Activated CD8-positive, alpha-beta memory T cell treated with anti-CD3 and anti-CD28 coated beads, Interleukin-2, amount 50 U/mL, for 24 hours (primary cell): ENCODE data around the gene FAM210A.
"Not testable (repeated sequence)": the region's sequence is repeated elsewhere in the genome, so short reads cannot be mapped to it uniquely, and the experiment has no call there.

Experiments
- DNase-seq: peaks from one replicate; pipeline ENCODE4 v3.0.0-alpha.2; 2020; ENCODE audit errors: extremely low read depth

FAM210A gene, protein sequence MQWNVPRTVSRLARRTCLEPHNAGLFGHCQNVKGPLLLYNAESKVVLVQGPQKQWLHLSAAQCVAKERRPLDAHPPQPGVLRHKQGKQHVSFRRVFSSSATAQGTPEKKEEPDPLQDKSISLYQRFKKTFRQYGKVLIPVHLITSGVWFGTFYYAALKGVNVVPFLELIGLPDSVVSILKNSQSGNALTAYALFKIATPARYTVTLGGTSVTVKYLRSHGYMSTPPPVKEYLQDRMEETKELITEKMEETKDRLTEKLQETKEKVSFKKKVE

DNA sequence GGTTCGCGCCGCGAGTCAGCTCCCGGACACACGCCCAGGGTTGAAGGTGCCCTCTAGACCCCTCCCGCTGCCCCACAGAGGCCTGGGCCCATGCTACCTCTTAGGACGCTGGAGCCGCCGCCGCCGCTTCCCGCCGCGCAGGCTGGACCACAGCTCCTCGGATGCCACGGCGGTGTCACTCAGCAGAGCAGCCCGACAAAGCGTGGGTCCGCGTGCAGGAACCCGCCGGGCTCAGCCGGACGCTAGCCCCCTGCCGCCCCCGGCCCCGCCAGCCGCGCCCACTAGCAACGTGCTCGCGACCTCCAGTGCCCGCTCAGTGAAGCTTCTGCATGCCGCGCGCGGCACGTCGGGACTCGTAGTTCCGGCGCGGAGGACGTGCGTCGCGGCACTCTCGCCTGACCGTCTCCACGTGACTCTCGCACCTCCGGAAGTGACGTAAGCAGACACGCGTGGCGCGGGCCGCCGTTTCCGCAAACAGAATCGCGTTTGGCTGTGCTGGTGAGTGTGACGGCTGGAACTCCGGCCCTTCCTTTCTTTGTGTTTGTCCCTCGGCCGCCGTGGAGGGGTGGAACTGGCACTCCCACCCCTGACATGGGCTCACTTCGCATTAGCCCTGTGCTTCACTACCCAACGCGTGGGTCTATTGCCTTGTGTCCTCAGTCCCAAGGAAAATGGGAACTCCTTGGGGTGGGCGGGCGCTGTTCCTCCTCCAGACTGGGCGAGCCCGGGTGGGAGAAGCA is at the start of gene FAM210A, which contains the start of gene RNMT:
TSS of gene FAM210A (minus strand) at position 327 of the 740 bp plus-strand sequence. CDS start 44,481 bp downstream, outside the sequence.
TSS of gene RNMT (plus strand) at position 442 of the 740 bp plus-strand sequence. CDS start 4,845 bp downstream, outside the sequence.
- DNase-seq = peak; percentile 89

DNA sequence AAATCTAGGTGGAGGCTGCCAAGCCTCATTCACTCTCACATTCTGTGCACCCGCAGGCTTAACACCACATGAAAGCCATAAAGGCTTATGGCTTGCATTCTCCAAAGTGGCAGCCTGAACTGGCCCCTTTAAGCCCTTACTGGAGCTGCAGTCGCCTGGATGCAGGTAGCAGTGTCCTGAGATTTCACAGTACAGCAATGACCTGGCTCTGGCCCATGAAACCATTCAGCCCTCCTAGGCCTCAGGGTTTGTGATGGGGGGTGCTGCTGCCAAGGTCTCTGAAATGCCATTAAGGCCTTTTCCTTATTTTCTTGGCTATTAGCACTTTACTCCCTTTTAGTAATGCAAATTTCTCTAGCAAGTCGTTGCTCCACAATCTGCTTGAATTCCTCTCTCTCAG is 48.7 kb upstream of the FAM210A start:
- DNase-seq = no peak

DNA sequence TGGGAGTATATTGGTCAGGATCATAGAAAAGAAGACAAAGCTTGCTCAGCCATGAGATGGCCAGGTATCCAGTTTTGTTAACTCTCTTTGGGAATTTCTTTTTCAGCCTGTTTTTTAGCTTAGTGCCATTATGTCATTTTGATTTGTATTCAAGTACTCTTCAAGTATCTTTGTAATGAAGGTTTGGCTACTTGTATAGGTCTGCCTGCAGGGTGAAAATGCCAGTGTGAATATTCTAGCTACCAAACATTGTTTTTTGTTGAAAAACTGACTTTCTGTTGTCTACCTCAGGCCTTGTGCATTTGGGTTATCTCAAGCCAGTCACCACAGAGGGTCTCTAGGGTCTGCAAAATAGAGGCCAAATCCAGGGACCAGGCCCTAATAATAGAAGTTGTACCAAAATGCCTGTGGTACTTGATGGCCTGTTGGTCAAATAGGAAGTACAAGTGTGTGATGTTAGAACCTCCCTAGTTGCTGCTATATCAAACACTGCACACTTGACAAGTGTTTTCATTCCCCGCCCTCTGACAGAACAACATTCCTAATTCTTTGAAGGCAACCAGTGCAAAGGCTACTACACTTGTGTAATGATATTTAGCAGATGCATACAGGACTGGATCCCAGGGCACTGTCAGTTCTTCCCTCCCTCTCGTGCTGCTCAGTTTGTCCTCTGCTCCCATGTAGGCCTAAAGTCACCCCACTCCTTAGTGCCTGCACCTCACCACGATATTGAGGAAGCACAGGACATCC is 36.5 kb upstream of the FAM210A start:
- DNase-seq = no peak

- DNase-seq = no peak
These were observed 33.7 kb upstream of the FAM210A start for GRCh38 chr18:13760047-13760446.

DNA sequence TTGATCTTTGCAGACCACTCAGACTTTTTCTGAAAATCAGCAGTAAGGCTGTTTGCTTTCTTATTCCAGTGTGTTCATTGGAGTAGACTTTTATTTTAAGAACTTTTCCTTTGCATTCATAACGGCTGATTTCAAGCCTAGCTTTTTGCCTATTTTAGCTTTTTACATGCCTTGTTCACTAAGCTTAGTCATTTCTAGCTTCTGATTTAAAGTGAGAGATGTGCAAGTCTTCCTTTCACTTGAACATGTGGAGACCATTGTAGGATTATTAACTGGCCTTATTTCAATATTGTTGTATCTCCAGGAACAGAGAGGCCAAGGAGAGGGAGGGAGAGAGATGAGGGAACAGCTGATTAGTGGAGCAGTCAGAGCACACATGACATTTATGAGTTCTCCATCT is 32.3 kb upstream of the FAM210A start:
- DNase-seq = no peak

GRCh38 chr18:13756671-13757070 is 30.3 kb upstream of the FAM210A start:
- DNase-seq = no peak

DNA sequence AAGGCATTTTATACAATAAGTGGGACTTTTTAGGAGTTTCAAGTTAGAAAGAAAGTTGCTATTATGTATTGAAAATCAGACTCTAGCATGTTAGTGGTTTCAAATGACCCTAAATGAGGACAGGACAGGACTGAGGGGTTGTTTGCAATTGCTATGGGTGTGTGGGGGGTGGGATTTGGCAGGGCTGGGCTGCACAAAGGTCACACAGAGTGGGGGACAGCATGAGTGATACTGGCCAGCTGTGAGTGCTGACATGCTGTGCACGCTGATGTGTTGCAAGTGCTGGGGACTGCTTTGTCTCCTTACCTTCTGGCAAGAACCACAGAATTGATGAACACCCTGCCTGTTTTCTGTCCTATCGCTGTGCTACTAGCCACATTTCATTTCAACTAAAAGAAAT is 29.9 kb upstream of the FAM210A start:
- DNase-seq = no peak

- DNase-seq = not testable (repeated sequence)
These were observed 25.2 kb upstream of the FAM210A start for GRCh38 chr18:13751599-13751998.

DNA sequence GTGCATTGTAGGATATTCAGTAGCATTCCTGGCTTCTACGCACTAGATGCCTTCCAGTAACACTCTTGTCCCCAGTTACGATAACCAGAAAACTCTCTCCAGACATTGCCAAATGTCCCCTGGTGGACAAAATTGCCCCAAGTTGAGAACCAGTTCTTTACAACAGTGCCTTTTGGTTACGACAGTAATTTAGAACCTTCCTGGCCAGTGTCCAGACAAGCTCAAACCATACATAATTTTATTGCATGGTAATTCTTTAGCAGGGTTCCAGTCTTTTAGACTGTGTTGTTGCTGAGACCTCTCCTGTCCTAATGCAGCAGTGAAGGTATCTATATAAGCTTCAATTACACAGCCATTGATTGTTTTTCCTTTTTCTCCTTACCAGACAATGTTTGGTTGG is 20.3 kb upstream of the FAM210A start:
- no peak for DNase-seq

- no peak for DNase-seq
These were observed 19.3 kb upstream of the FAM210A start for GRCh38 chr18:13745696-13746095.

GRCh38 chr18:13735681-13736080 is 9.3 kb upstream of the FAM210A start:
- no peak for DNase-seq

DNA sequence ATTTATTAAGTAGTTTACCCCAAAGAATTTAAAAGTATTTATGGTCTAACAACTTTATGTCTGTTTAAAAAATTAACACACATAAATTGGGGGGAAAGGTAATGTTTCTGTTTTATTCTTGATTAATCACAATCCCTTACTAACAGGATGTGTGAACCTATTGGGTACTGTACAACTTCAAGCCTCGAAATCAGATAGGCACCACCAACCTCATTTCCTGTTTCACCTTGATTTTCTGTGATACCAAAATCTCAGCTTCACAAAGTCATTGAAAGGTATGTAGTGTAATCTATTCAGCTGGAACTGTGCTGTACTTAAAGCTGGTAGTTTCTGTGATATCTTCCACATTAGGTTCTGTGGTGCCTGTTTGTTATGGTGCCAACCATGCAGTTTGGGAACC is 4.1 kb upstream of the FAM210A start:
- no peak for DNase-seq

DNA sequence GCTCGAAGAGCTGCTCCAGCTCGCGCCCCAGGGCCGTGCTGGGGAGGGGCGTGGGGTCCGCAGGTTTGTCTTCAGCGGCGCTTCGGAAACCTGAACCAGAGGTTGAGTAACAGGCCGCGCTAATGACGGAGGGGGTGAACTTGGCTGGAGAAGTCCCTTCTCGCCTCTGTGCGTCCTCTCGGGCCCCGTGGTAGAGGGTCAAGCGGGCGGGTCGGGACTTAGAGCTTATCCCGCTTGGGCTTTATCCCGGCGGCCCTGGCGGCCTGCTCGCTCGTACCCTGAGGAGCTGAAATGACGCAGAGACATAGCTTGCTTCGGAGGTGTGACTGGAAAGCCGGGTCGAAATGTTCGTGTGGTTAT is 594 bp upstream of the FAM210A start:
- peak; percentile 12 for DNase-seq

DNA sequence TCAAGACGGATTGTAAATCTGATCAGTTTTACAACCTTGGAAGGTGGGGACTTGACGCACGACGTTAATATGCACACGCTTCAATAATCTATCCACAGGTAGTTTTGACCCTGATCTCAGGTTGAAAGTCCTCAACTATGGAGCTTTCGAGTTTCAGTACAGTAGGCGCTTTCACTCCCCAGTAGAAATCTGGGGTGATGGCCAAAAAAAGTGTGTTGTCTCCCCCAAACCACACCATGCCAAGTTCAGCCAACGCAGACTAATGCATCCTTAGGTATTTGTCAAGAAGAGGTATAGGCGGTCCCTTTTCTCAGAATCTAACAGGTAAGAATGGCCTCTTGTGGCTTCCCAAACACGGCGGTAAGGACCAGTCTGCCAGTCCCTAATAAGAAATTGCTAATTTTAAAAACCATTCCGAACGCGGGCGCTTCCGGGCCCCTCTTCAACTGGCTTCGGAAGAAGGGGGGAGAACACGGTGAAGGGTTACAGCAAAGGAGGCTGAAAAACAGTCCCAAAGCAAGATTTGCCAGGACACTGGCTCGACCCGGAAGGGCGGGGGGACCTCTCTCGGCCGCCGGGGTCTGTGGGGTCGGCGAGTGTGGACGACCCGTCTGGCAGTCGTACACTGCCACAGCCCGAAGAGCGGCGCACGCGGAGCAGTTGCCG is 659 bp downstream of the FAM210A start:
- no peak for DNase-seq

GRCh38 chr18:13720847-13721246 is 5.5 kb downstream of the FAM210A start:
- DNase-seq = no peak

DNA sequence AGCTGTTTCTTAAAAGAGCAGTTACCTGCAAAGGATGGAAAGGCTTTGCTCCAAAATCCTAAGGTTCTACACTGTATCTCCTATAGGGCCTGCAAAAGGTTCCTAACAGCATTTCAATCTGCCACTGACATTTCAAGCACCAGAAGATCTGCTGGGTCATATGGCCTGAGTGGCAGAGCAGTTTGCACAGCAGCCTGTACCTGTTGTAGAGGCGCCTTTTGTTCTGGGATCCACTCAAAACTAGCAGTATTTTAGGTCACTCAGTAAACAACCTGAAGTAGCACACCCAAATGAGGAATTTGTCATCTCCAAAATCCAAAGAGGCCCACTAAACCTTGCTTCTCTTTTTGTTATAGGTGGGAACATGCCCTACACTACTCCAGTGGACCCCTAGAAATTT is 6.2 kb downstream of the FAM210A start:
- DNase-seq = no peak

DNA sequence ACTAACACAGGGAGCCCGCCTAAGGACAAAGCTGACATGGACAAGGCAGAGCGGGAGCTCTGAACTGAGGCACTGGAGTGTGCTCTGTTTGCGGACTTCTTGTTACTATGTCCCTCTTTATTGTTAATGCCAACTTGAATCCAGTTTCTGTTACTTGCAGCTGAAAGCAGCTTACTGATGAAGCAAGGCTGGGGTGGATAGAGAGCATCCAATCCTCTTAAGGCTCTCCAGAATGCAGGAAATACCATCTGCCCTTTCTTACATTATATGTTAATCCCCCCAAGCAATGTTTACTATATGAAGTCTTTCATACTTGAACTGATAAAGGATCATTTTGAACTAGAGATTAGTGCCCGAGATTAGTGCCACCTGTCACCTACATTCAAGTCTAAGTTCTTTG is 9.4 kb downstream of the FAM210A start:
- DNase-seq = no peak

- no peak for DNase-seq
These were observed 11.0 kb downstream of the FAM210A start for GRCh38 chr18:13715330-13715729.

GRCh38 chr18:13713455-13714055 is 12.8 kb downstream of the FAM210A start:
- DNase-seq = no peak

DNA sequence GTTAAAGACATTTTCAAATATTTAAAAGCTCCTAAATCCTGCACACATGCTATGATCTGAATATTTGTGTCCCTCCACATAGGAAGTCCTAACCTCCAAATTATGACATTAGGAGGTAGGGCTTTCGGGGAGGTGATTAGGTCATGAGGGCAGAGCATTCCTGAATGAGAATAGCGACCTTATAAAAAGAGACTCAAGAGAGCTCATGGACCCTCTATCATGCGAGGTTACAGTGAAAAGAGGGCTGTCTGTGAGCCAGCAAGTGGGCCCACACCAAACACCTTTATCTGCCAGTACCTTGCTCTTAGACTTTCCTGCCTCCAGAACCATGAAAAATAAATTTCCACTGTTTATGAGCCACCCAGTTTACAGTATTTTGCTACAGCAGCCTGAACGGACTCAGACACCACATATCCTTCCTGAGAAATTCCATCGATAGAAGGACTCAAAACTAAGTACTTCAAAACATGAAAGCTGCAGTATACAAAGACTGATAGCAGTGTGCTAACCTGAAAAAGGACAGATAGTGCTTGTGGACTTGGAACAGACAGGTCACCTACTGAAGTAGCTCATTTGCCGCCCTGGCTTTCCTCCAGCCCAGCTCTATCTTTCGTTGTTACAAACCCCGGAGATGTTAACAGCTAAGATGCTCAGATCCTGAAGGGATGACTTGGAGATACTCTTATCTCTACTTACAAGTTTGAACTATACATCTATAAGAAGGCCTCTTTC is 13.8 kb downstream of the FAM210A start:
- DNase-seq = no peak

- DNase-seq = no peak
These were observed 15.9 kb downstream of the FAM210A start for GRCh38 chr18:13710414-13710831.
